Measurements from ENCODE around the gene EMC8. TPM values are rescaled to one million over a fixed set of nuclear protein-coding genes. Genes with fewer than 3 reads are reported as not detected.

The EMC8 gene
- total and polyA plus RNA-seq, 10 of the 15 experiments (the other 5 are each of a cell fraction or from before 2014, with no cell fraction given), result 7.8 to 62.0 (median 33.5) TPM

GRCh38 chr16:85842435-85842834 lies 43.1 kb upstream of the EMC8 start:
- ChIA-PET CTCF (interaction anchor here (1.0 kb wide), 1 partner anchor 23 kb away, joined by 4 read pairs; no protein-coding TSS in a partner anchor), RAD21 (ENCODE audit: unreplicated experiment) (interaction anchor here (0.9 kb wide), 1 partner anchor 57 kb away, joined by 3 read pairs; no protein-coding TSS in a partner anchor), SMC1A (ENCODE audit: uncharacterized antibody, unreplicated experiment) (no interaction called here), POLR2A (no interaction called here)
- Histone ChIP-seq H3K27ac (ENCODE audit: control insufficient read depth, insufficient read depth) (no peak overlapping the region), H3K4me2 (ENCODE audit: control insufficient read depth, insufficient read depth) (no peak overlapping the region), H3K27me3 (replicated peaks in 1 of 2; ENCODE audit: control insufficient read depth in 2 of 2, insufficient read depth in 2 of 2, low read length in 1 of 2) (no peaks in the 10 kb centered on the region; a peak in 1 of 4 replicates), H2AFZ (ENCODE audit: control insufficient read depth, low read depth, low read length) (no peak overlapping the region), H4K20me1 (ENCODE audit: control insufficient read depth, insufficient read depth) (no peaks in the 10 kb centered on the region), H3K4me3 (no peak overlapping the region), H3K79me2 (ENCODE audit: control insufficient read depth, insufficient read depth, low read length) (no peaks in the 10 kb centered on the region), H3K4me1 (ENCODE audit: control insufficient read depth, insufficient read depth, low read length) (no peaks in the 10 kb centered on the region; the same call in 1 of the 2 replicates), H3K36me3 (ENCODE audit: control insufficient read depth in 2 of 2, insufficient read depth in 2 of 2, low read length in 1 of 2) (no peaks in the 10 kb centered on the region), H3K9ac (ENCODE audit: control insufficient read depth, insufficient read depth, low read length) (no peak overlapping the region), H3K9me3 (replicated peaks; ENCODE audit: control insufficient read depth, insufficient read depth, low read length) (no peaks in the 10 kb centered on the region; the same call in 2 of the 3 replicates)
- in situ Hi-C loops (cut with MboI), result no loop called here
- intact Hi-C loops (cut with micrococcal nuclease; ENCODE audit: unreplicated experiment), result no loop called here
- FAIRE-seq (no peak), ATAC-seq (no peak), DNase-seq (ENCODE audit: low read depth, low spot score) (no peak)
- BruUV-seq (replicated peaks), result no TSS peak
- TF ChIP-seq CBFB (IDR thresholded peaks at IDR 0.05; ENCODE audit: low read depth), result no peak
- 42% methylated on average over 9 of the region's 9 CpGs for WGBS (ENCODE audit: insufficient coverage, insufficient replicate concordance, low lambda C conversion rate, missing lambda C conversion rate)

- ChIA-PET SMC1A (ENCODE audit: uncharacterized antibody, unreplicated experiment) (no interaction called here), CTCF (interaction anchor here (0.7 kb wide), 1 partner anchor 10 kb away, joined by 3 read pairs; no protein-coding TSS in a partner anchor), RAD21 (ENCODE audit: unreplicated experiment) (no interaction called here), POLR2A (no interaction called here)
- H3K4me2 ChIP-seq (ENCODE audit: control insufficient read depth, insufficient read depth), result no peak overlapping the region
- BruUV-seq (replicated peaks), result no TSS peak
- FAIRE-seq (no peak), ATAC-seq (no peak), DNase-seq (ENCODE audit: low read depth, low spot score) (no peak)
- H3K4me3 ChIP-seq, result no peak overlapping the region
- no peak for TF ChIP-seq MLLT1 (IDR thresholded peaks at IDR 0.05)
- TF ChIP-seq CHD2 (IDR thresholded peaks at IDR 0.05; ENCODE audit: borderline replicate concordance, low read depth, low read length), result no peak
- TF ChIP-seq ELK1 (IDR thresholded peaks at IDR 0.05; ENCODE audit: low read depth, low read length), result no peak
- no peaks in the 10 kb centered on the region for H3K79me2 ChIP-seq (ENCODE audit: control insufficient read depth, insufficient read depth, low read length)
- no peaks in the 10 kb centered on the region for H4K20me1 ChIP-seq (ENCODE audit: control insufficient read depth, insufficient read depth)
- 69% methylated on average over 10 of the region's 10 CpGs for WGBS (ENCODE audit: insufficient coverage, insufficient replicate concordance, low lambda C conversion rate, missing lambda C conversion rate)
- no peaks in the 10 kb centered on the region for H3K36me3 ChIP-seq (ENCODE audit: control insufficient read depth in 2 of 2, insufficient read depth in 2 of 2, low read length in 1 of 2)
- peaks cover 2 to 3% of the 10 kb centered on the region in 2 experiments; a peak in 2 of 4 replicates for H3K27me3 ChIP-seq (replicated peaks in 1 of 2; ENCODE audit: control insufficient read depth in 2 of 2, insufficient read depth in 2 of 2, low read length in 1 of 2)
- in situ Hi-C loops (cut with MboI), result no loop called here
- no peak overlapping the region for H3K27ac ChIP-seq (ENCODE audit: control insufficient read depth, insufficient read depth)
- no peaks in the 10 kb centered on the region for H3K9me3 ChIP-seq (replicated peaks; ENCODE audit: control insufficient read depth, insufficient read depth, low read length)
- no peak overlapping the region for H3K9ac ChIP-seq (ENCODE audit: control insufficient read depth, insufficient read depth, low read length)
- intact Hi-C loops (cut with micrococcal nuclease; ENCODE audit: unreplicated experiment), result no loop called here
- H2AFZ ChIP-seq (ENCODE audit: control insufficient read depth, low read depth, low read length), result no peak overlapping the region
- no peaks in the 10 kb centered on the region for H3K4me1 ChIP-seq (ENCODE audit: control insufficient read depth, insufficient read depth, low read length)
These were observed 41.5 kb upstream of the EMC8 start for GRCh38 chr16:85840801-85841200.

All from GM12878 (cell line).